ENCODE results near the gene LAMTOR1.

DNA sequence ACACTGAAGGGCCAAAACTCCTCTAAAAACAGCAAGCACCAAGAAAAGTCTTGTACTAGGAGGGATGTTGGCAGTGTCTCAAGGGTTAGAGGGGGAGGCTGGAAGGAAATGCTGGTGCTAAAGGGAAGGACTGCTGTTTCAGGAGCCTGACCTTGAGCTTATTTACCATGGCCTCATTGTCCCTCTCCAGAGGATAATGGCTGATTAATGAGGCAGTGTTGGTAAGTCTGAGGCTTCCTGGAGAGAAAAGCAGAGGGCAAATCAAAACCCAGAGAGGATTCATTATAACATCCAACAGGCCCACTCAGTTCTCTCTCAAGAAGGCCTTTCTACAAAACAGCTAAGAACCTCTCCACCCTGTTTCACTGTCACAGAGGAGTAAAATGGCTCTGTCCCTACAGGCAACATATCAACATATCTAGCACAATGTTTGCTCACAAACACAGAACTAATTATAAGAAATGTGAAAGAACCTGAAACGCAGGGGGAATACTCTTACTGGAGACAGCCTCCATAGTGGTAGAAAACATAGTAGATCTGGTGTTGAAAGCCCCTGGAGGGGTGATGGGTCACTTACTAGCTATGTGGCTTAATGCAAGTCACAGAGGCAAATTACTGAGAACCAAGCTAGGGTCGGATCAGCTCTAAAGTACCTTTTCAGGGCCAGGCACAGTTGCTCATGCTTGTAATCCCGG is 54.2 kb downstream of the LAMTOR1 start:
- TF ChIP-seq, protein P1, sequence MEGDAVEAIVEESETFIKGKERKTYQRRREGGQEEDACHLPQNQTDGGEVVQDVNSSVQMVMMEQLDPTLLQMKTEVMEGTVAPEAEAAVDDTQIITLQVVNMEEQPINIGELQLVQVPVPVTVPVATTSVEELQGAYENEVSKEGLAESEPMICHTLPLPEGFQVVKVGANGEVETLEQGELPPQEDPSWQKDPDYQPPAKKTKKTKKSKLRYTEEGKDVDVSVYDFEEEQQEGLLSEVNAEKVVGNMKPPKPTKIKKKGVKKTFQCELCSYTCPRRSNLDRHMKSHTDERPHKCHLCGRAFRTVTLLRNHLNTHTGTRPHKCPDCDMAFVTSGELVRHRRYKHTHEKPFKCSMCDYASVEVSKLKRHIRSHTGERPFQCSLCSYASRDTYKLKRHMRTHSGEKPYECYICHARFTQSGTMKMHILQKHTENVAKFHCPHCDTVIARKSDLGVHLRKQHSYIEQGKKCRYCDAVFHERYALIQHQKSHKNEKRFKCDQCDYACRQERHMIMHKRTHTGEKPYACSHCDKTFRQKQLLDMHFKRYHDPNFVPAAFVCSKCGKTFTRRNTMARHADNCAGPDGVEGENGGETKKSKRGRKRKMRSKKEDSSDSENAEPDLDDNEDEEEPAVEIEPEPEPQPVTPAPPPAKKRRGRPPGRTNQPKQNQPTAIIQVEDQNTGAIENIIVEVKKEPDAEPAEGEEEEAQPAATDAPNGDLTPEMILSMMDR (IDR thresholded peaks at IDR 0.05), result no peak
- TF ChIP-seq POLR2A (IDR thresholded peaks at IDR 0.05), result no peak
